RWPE1 (cell line): Measurements from ENCODE around the gene TGIF1.
A peak's percentile ranks its signal among the peaks of the same experiment; 100 is the strongest.

Experiments
- CTCF ChIA-PET: fragments of 350-600 bp; sonication (Branson Sonifier 250); formaldehyde crosslinking; extraction: SDS; loops from one replicate; lab custom pipeline; 2021; lab: Yijun Ruan, JAX
- POLR2A ChIA-PET: fragments of 400-600 bp; formaldehyde crosslinking; extraction: SDS; loops from one replicate; lab custom pipeline; 2020; ENCODE audit warnings: antibody characterized with exemption; ENCODE audit not compliant: low non-redundant PET; lab: Yijun Ruan, JAX
- DNase-seq: peaks from one replicate; pipeline ENCODE4 v3.0.0; 2012; ENCODE audit warnings: low spot score
- H3K27ac ChIP-seq: fragments of 450-650 bp; 2 replicates; pipeline ENCODE4 v1.5.1; 2017
- TF ChIP-seq, protein P1 (sequence below): fragments of 450-650 bp; conservative IDR thresholded peaks from 2 replicates; pipeline ENCODE4 v1.5.1; 2017; ENCODE audit warnings: low read depth, mild to moderate bottlenecking

Gene TGIF1

DNA sequence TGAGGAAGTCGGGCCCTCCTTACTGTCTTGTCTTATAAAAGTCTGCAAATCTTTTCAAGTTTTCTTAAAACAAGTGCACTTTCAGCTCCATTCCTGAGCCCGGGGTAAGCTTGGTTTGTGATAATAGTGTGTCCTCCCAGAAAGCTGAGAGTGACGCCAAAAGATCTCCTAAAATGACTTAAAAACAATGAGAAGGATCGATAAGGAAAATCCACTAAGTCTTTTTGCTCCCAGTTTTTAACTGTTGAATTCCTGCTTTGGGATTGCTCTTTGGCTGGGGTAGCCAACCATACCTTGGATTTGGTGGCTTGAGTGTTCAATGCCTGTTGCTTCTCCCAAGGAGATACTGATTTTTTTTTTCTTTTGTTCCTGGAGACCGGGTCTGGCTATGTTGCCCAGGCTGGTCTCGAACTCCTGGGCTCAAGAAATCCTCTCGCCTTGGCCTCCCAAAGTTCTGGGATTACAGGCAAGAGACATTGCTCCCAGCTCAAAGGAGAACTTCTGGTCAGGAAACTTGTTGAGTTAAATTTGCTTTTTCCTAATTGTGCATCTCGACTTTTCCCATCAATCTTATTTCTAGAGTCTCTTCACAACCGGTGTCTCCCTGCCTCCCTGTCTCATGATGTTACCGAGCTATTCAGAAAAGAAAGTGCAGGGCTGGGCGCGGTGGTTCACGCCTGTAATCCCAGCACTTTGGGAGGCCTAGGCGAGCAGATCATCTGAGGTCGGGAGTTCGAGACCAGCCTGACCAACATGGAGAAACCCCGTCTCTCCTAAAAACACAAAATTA is 3.0 kb downstream of the TGIF1 start:
- DNase-seq: no peak
- ChIA-PET POLR2A (interaction anchor here (0.8 to 1.2 kb wide), 4 partner anchors 44 to 171 kb away, joined by 3 to 4 read pairs (median 4); no protein-coding TSS in a partner anchor), CTCF (interaction anchor here (0.6 to 1.1 kb wide), 8 partner anchors 23 to 215 kb away, joined by 3 to 4 read pairs (median 4); no protein-coding TSS in a partner anchor)
- TF ChIP-seq, protein P1, sequence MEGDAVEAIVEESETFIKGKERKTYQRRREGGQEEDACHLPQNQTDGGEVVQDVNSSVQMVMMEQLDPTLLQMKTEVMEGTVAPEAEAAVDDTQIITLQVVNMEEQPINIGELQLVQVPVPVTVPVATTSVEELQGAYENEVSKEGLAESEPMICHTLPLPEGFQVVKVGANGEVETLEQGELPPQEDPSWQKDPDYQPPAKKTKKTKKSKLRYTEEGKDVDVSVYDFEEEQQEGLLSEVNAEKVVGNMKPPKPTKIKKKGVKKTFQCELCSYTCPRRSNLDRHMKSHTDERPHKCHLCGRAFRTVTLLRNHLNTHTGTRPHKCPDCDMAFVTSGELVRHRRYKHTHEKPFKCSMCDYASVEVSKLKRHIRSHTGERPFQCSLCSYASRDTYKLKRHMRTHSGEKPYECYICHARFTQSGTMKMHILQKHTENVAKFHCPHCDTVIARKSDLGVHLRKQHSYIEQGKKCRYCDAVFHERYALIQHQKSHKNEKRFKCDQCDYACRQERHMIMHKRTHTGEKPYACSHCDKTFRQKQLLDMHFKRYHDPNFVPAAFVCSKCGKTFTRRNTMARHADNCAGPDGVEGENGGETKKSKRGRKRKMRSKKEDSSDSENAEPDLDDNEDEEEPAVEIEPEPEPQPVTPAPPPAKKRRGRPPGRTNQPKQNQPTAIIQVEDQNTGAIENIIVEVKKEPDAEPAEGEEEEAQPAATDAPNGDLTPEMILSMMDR: no peak
- H3K27ac ChIP-seq: peak overlapping the region; percentile 100

DNA sequence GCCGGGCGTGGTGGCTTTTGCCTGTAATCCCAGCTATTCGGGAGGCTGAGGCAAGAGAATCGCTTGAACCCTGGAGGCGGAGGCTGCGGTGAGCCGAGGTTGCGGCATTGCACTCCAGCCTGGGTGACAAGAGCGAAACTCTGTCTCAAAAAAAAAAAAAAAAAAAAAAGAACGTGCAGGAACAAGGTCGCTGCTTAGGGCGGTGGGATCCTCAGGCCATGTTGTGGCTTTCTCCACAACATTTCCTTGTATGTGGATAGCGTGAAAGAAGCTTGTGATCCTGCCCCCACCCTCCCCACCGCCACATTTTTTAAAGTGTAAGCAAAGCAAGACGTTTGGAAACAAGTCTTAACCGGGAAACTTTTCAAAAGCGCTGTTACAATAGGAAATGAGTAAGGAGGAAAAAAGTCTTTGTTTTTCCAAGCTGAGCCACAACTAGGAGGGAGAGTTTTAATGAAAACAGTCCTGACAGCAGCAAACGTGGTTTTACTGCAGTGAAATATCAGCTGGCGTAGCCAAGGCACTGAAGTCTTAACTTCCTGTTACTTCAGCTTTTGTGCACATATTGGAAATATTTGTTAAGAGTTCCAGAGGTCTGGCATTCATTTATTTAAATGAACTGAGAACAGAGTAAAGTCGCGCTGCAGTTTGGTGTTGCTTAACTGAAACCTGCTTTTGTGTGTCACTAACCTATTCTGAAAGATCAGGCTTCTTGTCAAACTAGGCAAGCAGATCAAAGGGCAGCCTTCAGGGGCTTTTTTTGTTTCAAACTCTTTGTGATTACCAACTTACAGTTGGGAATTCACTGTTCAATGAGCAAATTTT is 3.8 kb downstream of the TGIF1 start:
- POLR2A ChIA-PET: interaction anchor here (0.7 to 1.1 kb wide), 4 partner anchors 103 to 192 kb away, joined by 3 to 5 read pairs (median 4); no protein-coding TSS in a partner anchor
- TF ChIP-seq, protein P1: no peak
- H3K27ac ChIP-seq: peak overlapping the region; percentile 100
- CTCF ChIA-PET: interaction anchor here (0.5 to 2.2 kb wide), 11 partner anchors 132 to 798 kb away, joined by 3 to 10 read pairs (median 4); partner anchors contain the start of gene SMCHD1
- DNase-seq: peak; percentile 71

DNA sequence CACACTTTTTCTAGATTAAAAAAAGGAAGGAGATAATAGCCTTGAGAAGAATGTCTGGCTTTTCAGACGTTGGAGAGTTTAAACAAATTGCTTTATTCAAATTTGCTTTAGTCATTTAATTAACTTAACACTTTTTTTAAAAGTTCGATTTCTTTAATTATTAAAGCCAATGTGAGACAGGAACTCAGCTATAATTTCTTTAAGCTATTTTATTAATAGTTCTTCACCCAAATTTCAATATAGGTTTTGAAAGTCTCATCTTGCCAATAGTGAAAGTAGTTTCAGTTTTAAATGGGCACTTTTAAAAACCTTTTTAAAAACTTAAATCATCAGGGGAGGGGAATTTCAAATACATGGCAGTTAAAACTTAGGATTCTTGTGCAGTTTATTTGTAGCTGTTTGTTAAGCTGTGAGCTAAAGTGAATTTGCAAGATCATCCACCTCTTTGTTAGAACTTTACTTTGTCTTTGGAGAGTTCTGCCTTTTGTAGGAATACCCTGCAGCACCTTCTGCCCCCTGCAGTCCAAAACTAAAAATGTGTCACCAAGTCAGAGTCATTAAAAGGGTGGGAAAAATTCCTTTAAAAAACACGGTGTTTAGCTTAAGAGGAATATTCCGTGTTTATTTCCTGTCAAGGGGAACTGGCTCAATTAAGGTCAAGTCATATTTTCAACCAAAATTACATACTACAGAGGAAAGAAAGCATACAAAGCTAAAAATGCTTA is 4.6 kb downstream of the TGIF1 start:
- ChIA-PET POLR2A (interaction anchor here (0.7 kb wide), 2 partner anchors 104 to 193 kb away, joined by 3 to 5 read pairs; no protein-coding TSS in a partner anchor), CTCF (interaction anchor here (0.5 to 2.2 kb wide), 12 partner anchors 8 to 799 kb away, joined by 3 to 10 read pairs (median 4); partner anchors contain the start of gene SMCHD1)
- TF ChIP-seq, protein P1: peak; percentile 75
- no peak overlapping the region for H3K27ac ChIP-seq
- DNase-seq: no peak

DNA sequence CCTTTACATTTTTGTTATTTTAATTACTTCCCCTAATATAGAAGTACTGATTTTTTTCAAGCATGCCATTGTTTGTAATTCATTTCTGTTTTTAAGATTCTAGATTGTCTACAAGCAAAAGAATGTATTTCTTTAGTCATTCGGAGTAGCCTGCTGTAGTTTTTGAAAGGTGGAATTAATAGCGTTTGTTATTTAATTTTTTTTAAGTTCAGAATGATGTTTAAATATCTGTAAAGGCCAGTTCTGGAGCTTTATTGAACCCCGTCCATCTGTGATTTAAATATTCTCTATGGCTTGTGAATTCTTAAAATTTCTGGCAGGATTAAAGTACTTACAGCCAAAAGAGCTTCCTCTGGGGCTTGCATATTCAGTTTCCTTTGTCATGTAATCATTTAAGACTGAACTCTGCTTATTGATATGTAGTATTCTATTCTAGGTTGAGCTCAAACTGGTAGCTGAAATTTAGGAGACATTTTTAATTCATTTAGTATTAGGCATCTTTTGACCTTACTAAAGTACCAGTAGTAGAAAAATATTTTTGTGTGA is 5.2 kb downstream of the TGIF1 start:
- no peak for DNase-seq
- H3K27ac ChIP-seq: no peak overlapping the region
- TF ChIP-seq, protein P1: no peak
- ChIA-PET CTCF (interaction anchor here (0.6 to 2.2 kb wide), 8 partner anchors 8 to 211 kb away, joined by 3 to 10 read pairs (median 4); no protein-coding TSS in a partner anchor), POLR2A (no interaction called here)

DNA sequence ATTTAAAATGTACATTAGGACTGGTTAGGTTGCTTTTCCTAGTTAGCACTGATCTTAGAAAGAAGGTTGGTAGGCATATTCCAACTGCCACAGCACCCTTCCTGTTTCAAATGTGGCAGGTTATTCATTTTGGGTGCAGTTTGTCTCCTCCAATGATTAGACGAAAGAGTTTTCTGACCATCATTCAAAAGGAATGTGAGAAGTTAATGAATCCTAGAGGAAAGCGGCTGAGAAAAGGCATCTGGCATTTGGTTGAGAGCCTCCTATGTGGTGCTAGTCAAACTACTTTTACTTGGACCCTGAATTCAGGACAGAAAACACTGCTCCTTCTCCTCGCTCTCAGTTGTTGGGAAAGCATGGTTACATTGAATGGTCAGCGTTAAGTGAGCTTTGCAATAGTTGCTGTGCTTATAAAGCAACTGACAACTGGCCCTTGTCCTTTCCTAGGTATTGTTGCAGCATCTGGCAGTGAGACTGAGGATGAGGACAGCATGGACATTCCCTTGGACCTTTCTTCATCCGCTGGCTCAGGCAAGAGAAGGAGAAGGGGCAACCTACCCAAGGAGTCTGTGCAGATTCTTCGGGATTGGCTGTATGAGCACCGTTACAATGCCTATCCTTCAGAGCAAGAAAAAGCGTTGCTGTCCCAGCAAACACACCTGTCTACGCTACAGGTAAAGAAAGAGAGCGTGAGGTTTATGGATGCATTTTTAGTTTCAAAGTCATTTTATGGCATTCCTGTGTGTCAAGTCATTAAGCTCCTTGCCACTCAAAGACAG is 6.1 kb downstream of the TGIF1 start:
- peak overlapping the region; percentile 53 for H3K27ac ChIP-seq
- ChIA-PET POLR2A (no interaction called here), CTCF (interaction anchor here (0.7 to 2.2 kb wide), 2 partner anchors 129 to 239 kb away, joined by 3 to 9 read pairs; no protein-coding TSS in a partner anchor)
- no peak for DNase-seq
- TF ChIP-seq, protein P1: no peak
